HepG2 (cell line): ENCODE results near the gene PHF5A. TPM values are rescaled to one million over a fixed set of nuclear protein-coding genes. Genes with fewer than 3 reads are reported as not detected.
A peak's percentile ranks its signal among the peaks of the same experiment; 100 is the strongest.

ENCODE experiments used
- AGO1 ChIP-seq: fragments of 200-400 bp; formaldehyde crosslinking; IDR thresholded peaks from 2 replicates; pipeline ENCODE4 v1.6.1; 2017; ENCODE audit warnings: mild to moderate bottlenecking, low read depth, low read length, moderate library complexity; ENCODE audit not compliant: poor library complexity, severe bottlenecking
- ATM ChIP-seq: fragments of 450-650 bp; IDR thresholded peaks from 2 replicates; pipeline ENCODE4 v1.7.1; 2017; ENCODE audit warnings: mild to moderate bottlenecking, borderline replicate concordance
- HOXD1 ChIP-seq: sonication (generic); formaldehyde crosslinking; IDR thresholded peaks from 2 replicates; pipeline ENCODE4 v1.5.0; 2020; ENCODE audit warnings: missing genetic modification reagents
- PAWR ChIP-seq: sonication (generic); formaldehyde crosslinking; IDR thresholded peaks from 2 replicates; pipeline ENCODE4 v1.4.0; 2020; ENCODE audit warnings: missing genetic modification reagents, mild to moderate bottlenecking, borderline replicate concordance
- RAD21 ChIP-seq: fragments of 450-650 bp; formaldehyde crosslinking; IDR thresholded peaks from 2 replicates; pipeline ENCODE4 v1.5.0; 2020; ENCODE audit warnings: mild to moderate bottlenecking
- RFXAP ChIP-seq: sonication (generic); formaldehyde crosslinking; IDR thresholded peaks from 2 replicates; pipeline ENCODE4 v1.4.0; 2020; ENCODE audit warnings: missing genetic modification reagents, borderline replicate concordance
- RNF2 ChIP-seq: fragments of 450-650 bp; conservative IDR thresholded peaks from 2 replicates; pipeline ENCODE4 v1.6.1; 2016; ENCODE audit warnings: low read depth
- ZBTB21 ChIP-seq: sonication (generic); formaldehyde crosslinking; IDR thresholded peaks from 2 replicates; pipeline ENCODE4 v1.4.0; 2020; ENCODE audit warnings: missing genetic modification reagents
- ZNF562 ChIP-seq: sonication (generic); formaldehyde crosslinking; IDR thresholded peaks from 2 replicates; pipeline ENCODE4 v1.8.0; 2022; ENCODE audit warnings: missing genetic modification reagents, borderline replicate concordance
- ZNF639 ChIP-seq: conservative IDR thresholded peaks from 2 replicates; pipeline ENCODE4 v1.6.1; 2018; ENCODE audit warnings: missing genetic modification reagents
- ZNF775 ChIP-seq: sonication (generic); formaldehyde crosslinking; IDR thresholded peaks from 2 replicates; pipeline ENCODE4 v1.4.0; 2020; ENCODE audit warnings: missing genetic modification reagents, mild to moderate bottlenecking, moderate library complexity, borderline replicate concordance
- polyA plus RNA-seq, 8 experiments: library from polyadenylated mRNA; depleted of rRNA in 3 of 8; stranded (reverse) in 7 of 8; unstranded in 1 of 8; fragments of >200 nt; fragmentation: Illumina TruSeq in 4 of 8; extraction: Trizol in 4 of 8; gene quantifications; 2 replicates each; pipeline versions ENCODE4 v1.2.1 to v1.2.3, GENCODE V29; 2011 to 2016; ENCODE audit warnings: low read depth in 4 of 8, missing spikeins in 1 of 8, mixed read lengths in 1 of 8; ENCODE audit not compliant: insufficient read depth in 1 of 8
- total RNA-seq, 5 experiments: library from RNA; depleted of rRNA; stranded (reverse); fragments of >200 nt; fragmentation: Illumina TruSeq; extraction: Trizol; gene quantifications; 2 replicates each; pipeline ENCODE4 v1.2.3, GENCODE V29; 2016; ENCODE audit warnings: low read depth in 1 of 5
- TF ChIP-seq, protein P1 (sequence below): IDR thresholded peaks from 2 replicates; pipeline ENCODE4 v1.6.1; 2018; ENCODE audit warnings: missing genetic modification reagents
- TF ChIP-seq, protein P2 (sequence below): sonication (generic); formaldehyde crosslinking; IDR thresholded peaks from 2 replicates; pipeline ENCODE4 v1.5.0; 2020; ENCODE audit warnings: mild to moderate bottlenecking, missing genetic modification reagents, borderline replicate concordance
- TF ChIP-seq, protein P3 (sequence below): sonication (generic); formaldehyde crosslinking; IDR thresholded peaks from 2 replicates; pipeline ENCODE4 v1.5.0; 2020; ENCODE audit warnings: mild to moderate bottlenecking, missing genetic modification reagents

PHF5A gene
- total and polyA plus RNA-seq, 2 of the 13 experiments (the other 11 are each of a cell fraction or from before 2014, with no cell fraction given): 56.6 to 105 TPM

DNA sequence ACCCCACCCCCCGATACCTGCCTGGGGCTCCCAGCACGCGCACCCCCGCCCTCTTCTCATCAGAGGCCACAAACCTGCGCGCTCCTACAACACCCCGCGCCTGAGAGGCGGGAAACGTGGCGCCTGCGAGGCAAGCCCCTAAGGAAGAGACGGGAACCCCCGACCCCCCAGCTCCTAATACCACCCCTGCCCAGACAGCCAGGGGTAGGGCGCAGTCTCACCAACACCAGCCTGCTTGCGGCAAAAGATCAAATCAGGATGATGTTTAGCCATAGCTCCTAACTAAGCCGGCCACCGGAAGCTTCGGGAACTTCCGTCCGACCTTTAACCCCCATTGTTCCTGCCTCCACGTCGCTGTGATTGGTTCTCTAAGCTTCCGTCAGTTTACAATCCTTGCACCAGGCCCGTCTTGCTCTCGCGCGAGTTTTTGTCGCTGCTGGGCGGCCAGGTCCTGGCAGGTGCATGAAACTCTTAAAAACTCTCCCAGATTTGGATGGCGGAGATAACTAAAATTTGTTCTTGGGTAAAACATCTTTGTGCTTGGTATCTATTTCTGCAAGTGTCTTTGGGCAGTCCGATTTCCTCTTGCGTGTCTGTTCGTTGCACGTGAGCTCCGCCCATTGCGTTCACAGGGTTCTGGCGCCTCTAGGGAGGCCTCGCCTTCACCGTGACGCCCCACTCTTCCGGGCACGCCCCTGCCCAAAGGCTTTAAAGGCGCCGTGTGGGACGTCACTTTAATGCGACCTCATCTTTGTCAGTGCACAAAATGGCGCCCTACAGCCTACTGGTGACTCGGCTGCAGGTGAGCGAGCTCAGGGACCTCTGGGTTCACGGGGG lies at the start of gene PHF5A, which contains the start of gene ACO2 (continued):
- 0 out of 2 replicates have a peak, but pooled peaks have one; percentile 21 for TF ChIP-seq PAWR
- TF ChIP-seq, protein P1, sequence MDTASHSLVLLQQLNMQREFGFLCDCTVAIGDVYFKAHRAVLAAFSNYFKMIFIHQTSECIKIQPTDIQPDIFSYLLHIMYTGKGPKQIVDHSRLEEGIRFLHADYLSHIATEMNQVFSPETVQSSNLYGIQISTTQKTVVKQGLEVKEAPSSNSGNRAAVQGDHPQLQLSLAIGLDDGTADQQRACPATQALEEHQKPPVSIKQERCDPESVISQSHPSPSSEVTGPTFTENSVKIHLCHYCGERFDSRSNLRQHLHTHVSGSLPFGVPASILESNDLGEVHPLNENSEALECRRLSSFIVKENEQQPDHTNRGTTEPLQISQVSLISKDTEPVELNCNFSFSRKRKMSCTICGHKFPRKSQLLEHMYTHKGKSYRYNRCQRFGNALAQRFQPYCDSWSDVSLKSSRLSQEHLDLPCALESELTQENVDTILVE: peak; percentile 73; the same call in 1 of the 2 replicates
- TF ChIP-seq ATM: no peak
- no peak for TF ChIP-seq RAD21 (CRISPR knock-in tag)
- TF ChIP-seq ZNF562: no peak
- TF ChIP-seq RNF2: peak; percentile 47; the same call in 1 of the 2 replicates
- TF ChIP-seq HOXD1 (CRISPR knock-in tag): peak; percentile 54; the same call in 1 of the 2 replicates
- 0 out of 2 replicates have a peak, but pooled peaks have one; percentile 38 for TF ChIP-seq ZBTB21 (CRISPR knock-in tag)
- TF ChIP-seq, protein P2, sequence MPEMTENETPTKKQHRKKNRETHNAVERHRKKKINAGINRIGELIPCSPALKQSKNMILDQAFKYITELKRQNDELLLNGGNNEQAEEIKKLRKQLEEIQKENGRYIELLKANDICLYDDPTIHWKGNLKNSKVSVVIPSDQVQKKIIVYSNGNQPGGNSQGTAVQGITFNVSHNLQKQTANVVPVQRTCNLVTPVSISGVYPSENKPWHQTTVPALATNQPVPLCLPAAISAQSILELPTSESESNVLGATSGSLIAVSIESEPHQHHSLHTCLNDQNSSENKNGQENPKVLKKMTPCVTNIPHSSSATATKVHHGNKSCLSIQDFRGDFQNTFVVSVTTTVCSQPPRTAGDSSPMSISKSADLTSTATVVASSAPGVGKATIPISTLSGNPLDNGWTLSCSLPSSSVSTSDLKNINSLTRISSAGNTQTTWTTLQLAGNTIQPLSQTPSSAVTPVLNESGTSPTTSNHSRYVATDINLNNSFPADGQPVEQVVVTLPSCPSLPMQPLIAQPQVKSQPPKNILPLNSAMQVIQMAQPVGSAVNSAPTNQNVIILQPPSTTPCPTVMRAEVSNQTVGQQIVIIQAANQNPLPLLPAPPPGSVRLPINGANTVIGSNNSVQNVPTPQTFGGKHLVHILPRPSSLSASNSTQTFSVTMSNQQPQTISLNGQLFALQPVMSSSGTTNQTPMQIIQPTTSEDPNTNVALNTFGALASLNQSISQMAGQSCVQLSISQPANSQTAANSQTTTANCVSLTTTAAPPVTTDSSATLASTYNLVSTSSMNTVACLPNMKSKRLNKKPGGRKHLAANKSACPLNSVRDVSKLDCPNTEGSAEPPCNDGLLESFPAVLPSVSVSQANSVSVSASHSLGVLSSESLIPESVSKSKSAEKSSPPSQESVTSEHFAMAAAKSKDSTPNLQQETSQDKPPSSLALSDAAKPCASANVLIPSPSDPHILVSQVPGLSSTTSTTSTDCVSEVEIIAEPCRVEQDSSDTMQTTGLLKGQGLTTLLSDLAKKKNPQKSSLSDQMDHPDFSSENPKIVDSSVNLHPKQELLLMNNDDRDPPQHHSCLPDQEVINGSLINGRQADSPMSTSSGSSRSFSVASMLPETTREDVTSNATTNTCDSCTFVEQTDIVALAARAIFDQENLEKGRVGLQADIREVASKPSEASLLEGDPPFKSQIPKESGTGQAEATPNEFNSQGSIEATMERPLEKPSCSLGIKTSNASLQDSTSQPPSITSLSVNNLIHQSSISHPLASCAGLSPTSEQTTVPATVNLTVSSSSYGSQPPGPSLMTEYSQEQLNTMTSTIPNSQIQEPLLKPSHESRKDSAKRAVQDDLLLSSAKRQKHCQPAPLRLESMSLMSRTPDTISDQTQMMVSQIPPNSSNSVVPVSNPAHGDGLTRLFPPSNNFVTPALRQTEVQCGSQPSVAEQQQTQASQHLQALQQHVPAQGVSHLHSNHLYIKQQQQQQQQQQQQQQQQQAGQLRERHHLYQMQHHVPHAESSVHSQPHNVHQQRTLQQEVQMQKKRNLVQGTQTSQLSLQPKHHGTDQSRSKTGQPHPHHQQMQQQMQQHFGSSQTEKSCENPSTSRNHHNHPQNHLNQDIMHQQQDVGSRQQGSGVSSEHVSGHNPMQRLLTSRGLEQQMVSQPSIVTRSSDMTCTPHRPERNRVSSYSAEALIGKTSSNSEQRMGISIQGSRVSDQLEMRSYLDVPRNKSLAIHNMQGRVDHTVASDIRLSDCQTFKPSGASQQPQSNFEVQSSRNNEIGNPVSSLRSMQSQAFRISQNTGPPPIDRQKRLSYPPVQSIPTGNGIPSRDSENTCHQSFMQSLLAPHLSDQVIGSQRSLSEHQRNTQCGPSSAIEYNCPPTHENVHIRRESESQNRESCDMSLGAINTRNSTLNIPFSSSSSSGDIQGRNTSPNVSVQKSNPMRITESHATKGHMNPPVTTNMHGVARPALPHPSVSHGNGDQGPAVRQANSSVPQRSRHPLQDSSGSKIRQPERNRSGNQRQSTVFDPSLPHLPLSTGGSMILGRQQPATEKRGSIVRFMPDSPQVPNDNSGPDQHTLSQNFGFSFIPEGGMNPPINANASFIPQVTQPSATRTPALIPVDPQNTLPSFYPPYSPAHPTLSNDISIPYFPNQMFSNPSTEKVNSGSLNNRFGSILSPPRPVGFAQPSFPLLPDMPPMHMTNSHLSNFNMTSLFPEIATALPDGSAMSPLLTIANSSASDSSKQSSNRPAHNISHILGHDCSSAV (CRISPR knock-in tag): no peak
- no peak for TF ChIP-seq ZNF775 (CRISPR knock-in tag)
- peak; percentile 87; the same call in 1 of the 2 replicates for TF ChIP-seq RFXAP (CRISPR knock-in tag)
- peak; percentile 18 for TF ChIP-seq AGO1
- TF ChIP-seq, protein P3, sequence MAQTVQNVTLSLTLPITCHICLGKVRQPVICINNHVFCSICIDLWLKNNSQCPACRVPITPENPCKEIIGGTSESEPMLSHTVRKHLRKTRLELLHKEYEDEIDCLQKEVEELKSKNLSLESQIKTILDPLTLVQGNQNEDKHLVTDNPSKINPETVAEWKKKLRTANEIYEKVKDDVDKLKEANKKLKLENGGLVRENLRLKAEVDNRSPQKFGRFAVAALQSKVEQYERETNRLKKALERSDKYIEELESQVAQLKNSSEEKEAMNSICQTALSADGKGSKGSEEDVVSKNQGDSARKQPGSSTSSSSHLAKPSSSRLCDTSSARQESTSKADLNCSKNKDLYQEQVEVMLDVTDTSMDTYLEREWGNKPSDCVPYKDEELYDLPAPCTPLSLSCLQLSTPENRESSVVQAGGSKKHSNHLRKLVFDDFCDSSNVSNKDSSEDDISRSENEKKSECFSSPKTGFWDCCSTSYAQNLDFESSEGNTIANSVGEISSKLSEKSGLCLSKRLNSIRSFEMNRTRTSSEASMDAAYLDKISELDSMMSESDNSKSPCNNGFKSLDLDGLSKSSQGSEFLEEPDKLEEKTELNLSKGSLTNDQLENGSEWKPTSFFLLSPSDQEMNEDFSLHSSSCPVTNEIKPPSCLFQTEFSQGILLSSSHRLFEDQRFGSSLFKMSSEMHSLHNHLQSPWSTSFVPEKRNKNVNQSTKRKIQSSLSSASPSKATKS (CRISPR knock-in tag): no peak
- TF ChIP-seq ZNF639 (CRISPR knock-in tag): 0 out of 2 replicates have a peak, but pooled peaks have one; percentile 45
